ENCODE results near the gene EEF1G. TPM values are rescaled to one million over a fixed set of nuclear protein-coding genes. Genes with fewer than 3 reads are reported as not detected.

The EEF1G gene
- total RNA-seq, 1 experiment from 2014 or later: 1,667 TPM

- DNase-seq (ENCODE audit: low spot score): no peak
- ChIA-PET CTCF (interaction anchor here (0.7 to 2.1 kb wide), 8 partner anchors 15 to 180 kb away, joined by 4 to 33 read pairs (median 6); partner anchors contain the start of genes B3GAT3 and TUT1), POLR2A (interaction anchor here (1.7 to 3.2 kb wide), 4 partner anchors 14 to 90 kb away, joined by 3 to 44 read pairs (median 12); partner anchors contain the start of genes C11orf98, CSKMT and TUT1)
- TF ChIP-seq HMGA2 (CRISPR knock-in tag; IDR thresholded peaks at IDR 0.05) (no peak), FOXP1 (CRISPR knock-in tag; IDR thresholded peaks at IDR 0.05; ENCODE audit: borderline replicate concordance) (no peak), PREB (CRISPR knock-in tag; IDR thresholded peaks at IDR 0.05; ENCODE audit: borderline replicate concordance) (no peak), ZMAT4 (CRISPR knock-in tag; IDR thresholded peaks at IDR 0.05) (no peak), ETV6 (CRISPR knock-in tag; IDR thresholded peaks at IDR 0.05) (no peak), FOXP4 (CRISPR knock-in tag; IDR thresholded peaks at IDR 0.05) (no peak), E2F5 (CRISPR knock-in tag; IDR thresholded peaks at IDR 0.05) (no peak), ZNF317 (CRISPR knock-in tag; IDR thresholded peaks at IDR 0.05; ENCODE audit: borderline replicate concordance, low read depth) (no peak), ZNF396 (CRISPR knock-in tag; IDR thresholded peaks at IDR 0.05; ENCODE audit: borderline replicate concordance) (no peak), JUN (CRISPR knock-in tag; IDR thresholded peaks at IDR 0.05) (no peak), ZNF512 (CRISPR knock-in tag; IDR thresholded peaks at IDR 0.05; ENCODE audit: borderline replicate concordance) (no peak), TCF7 (CRISPR knock-in tag; IDR thresholded peaks at IDR 0.05; ENCODE audit: low read depth) (no peak), EMX1 (CRISPR knock-in tag; IDR thresholded peaks at IDR 0.05) (no peak), ATF6 (CRISPR knock-in tag; IDR thresholded peaks at IDR 0.05) (no peak), ZNF281 (CRISPR knock-in tag; IDR thresholded peaks at IDR 0.05) (no peak), NR3C1 (CRISPR knock-in tag; conservative IDR thresholded peaks at IDR 0.05; ENCODE audit: low read depth) (no peak), TP53 (CRISPR knock-in tag; IDR thresholded peaks at IDR 0.05) (no peak), SMAD3 (CRISPR knock-in tag; IDR thresholded peaks at IDR 0.05; ENCODE audit: borderline replicate concordance) (no peak), ZNF416 (CRISPR knock-in tag; IDR thresholded peaks at IDR 0.05) (no peak), HMGXB4 (CRISPR knock-in tag; IDR thresholded peaks at IDR 0.05) (no peak)
- H3K36me3 Mint-ChIP-seq: peaks cover 56% of the 10 kb centered on the region
- no peaks in the 10 kb centered on the region for H3K9me3 Mint-ChIP-seq
- no peak for ATAC-seq
- peak overlapping the region; percentile 93 for H3K27ac Mint-ChIP-seq
- peaks cover 37% of the 10 kb centered on the region for H3K4me1 Mint-ChIP-seq
- H3K27me3 Mint-ChIP-seq (ENCODE audit: low read depth): no peaks in the 10 kb centered on the region
- H3K4me3 Mint-ChIP-seq: peak overlapping the region; percentile 99
These were observed 1.5 kb upstream of the EEF1G start for GRCh38 chr11:62575156-62575555.

Data from WTC11 (cell line).